Panc1 (cell line): ENCODE measurements around the gene IGFBP4. TPM values are rescaled to one million over a fixed set of nuclear protein-coding genes. Genes with fewer than 3 reads are reported as not detected.

Experiments used
- ATAC-seq: fragments of 200-7000 bp; cut with Tn5 transposase; 2 replicates; pipeline ENCODE4 v1.9.1; 2020; ENCODE audit warnings: mild to moderate bottlenecking, moderate library complexity
- BruUV-seq: library from RNA; stranded (reverse); fragments of 400-500 nt; replicated peaks from 2 replicates; lab custom pipeline; 2021; lab: Mats Ljungman, UMichigan
- CTCF ChIA-PET: fragments of 300-600 bp; sonication (Branson Sonifier 250); formaldehyde crosslinking; loops from one replicate; lab custom pipeline; 2022; ENCODE audit warnings: antibody characterized with exemption; lab: Charles Lee
- POLR2A ChIA-PET: fragments of 300-600 bp; sonication (Branson Sonifier 250); formaldehyde crosslinking; loops from one replicate; lab custom pipeline; 2022; ENCODE audit warnings: antibody characterized with exemption; lab: Charles Lee
- DNase-seq: peaks from one replicate; pipeline ENCODE4 v3.0.0-alpha.2; 2010; ENCODE audit warnings: low read depth, low spot score
- H3K27ac ChIP-seq: 2 replicates; pipeline ENCODE4 v1.5.1; 2011; ENCODE audit warnings: mild to moderate bottlenecking, low read length, inconsistent platforms
- H3K27me3 ChIP-seq: fragments of 200-500 bp; sonication (Bioruptor generic); 2 replicates; pipeline ENCODE4 v1.6.0; 2014; ENCODE audit warnings: low read length, inconsistent platforms; ENCODE audit not compliant: control insufficient read depth, insufficient read depth
- H3K36me3 ChIP-seq: fragments of 200-500 bp; sonication (Bioruptor generic); 2 replicates; pipeline ENCODE4 v1.5.1; 2014; ENCODE audit warnings: inconsistent platforms, mild to moderate bottlenecking, low read length, moderate library complexity; ENCODE audit not compliant: control insufficient read depth, insufficient read depth
- H3K4me1 ChIP-seq: 2 replicates; pipeline ENCODE4 v1.5.1; 2011; ENCODE audit warnings: inconsistent platforms, mild to moderate bottlenecking, low read length, moderate library complexity; ENCODE audit not compliant: control insufficient read depth, insufficient read depth
- H3K4me3 ChIP-seq, 2 experiments: 2 replicates each; pipeline ENCODE4 v1.5.1; 2011 to 2012; ENCODE audit warnings: low read depth in 2 of 2, low read length in 2 of 2, mild to moderate bottlenecking in 2 of 2, inconsistent platforms in 1 of 2, moderate library complexity in 1 of 2
- H3K9me3 ChIP-seq: fragments of 200-500 bp; sonication (Bioruptor generic); 2 replicates; pipeline ENCODE4 v1.5.1; 2014; ENCODE audit warnings: low read depth, mild to moderate bottlenecking, inconsistent platforms, low read length, moderate library complexity; ENCODE audit not compliant: control insufficient read depth, insufficient read depth
- POLR2AphosphoS5 ChIP-seq: IDR thresholded peaks from 2 replicates; pipeline ENCODE4 v1.6.1; 2012; ENCODE audit warnings: mild to moderate bottlenecking, low read depth, low read length, moderate library complexity
- SIN3A ChIP-seq: IDR thresholded peaks from 2 replicates; pipeline ENCODE4 v1.6.1; 2012; ENCODE audit warnings: low read depth, mild to moderate bottlenecking, low read length, moderate library complexity, borderline replicate concordance; ENCODE audit not compliant: insufficient read depth
- TCF7L2 ChIP-seq: IDR thresholded peaks from 2 replicates; pipeline ENCODE4 v1.6.1; 2011; ENCODE audit warnings: mild to moderate bottlenecking, low read depth, low read length, inconsistent platforms
- in situ Hi-C: cut with HindIII; loops from 2 replicates; pipeline ENCODE4 v1.10.0; 2016; ENCODE audit warnings: low sequenced_read_pairs, low pct_unique_long_range_greater_than_20kb
- intact Hi-C: fragments of 100-400 bp; cut with micrococcal nuclease; formaldehyde crosslinking; loops from one replicate; pipeline ENCODE4 v1.10.0; 2022; ENCODE audit not compliant: unreplicated experiment
- total RNA-seq: library from RNA; stranded (reverse); gene quantifications from one replicate; pipeline ENCODE4 v1.2.1, GENCODE V29; 2021; ENCODE audit not compliant: unreplicated experiment
- TF ChIP-seq, protein P1 (sequence below): fragments of 450-650 bp; IDR thresholded peaks from 2 replicates; pipeline ENCODE4 v1.5.1; 2017; ENCODE audit warnings: mild to moderate bottlenecking
- TF ChIP-seq, protein P2 (sequence below), 2 experiments: IDR thresholded peaks; 2 replicates each; pipeline ENCODE4 v1.6.1; 2011 to 2012; ENCODE audit warnings: low read depth in 2 of 2, control low read depth in 1 of 2, low read length in 1 of 2, mild to moderate bottlenecking in 1 of 2, moderate library complexity in 1 of 2; ENCODE audit not compliant: insufficient read depth in 1 of 2

Gene IGFBP4
- total RNA-seq, 1 experiment from 2014 or later = 27.1 TPM

DNA sequence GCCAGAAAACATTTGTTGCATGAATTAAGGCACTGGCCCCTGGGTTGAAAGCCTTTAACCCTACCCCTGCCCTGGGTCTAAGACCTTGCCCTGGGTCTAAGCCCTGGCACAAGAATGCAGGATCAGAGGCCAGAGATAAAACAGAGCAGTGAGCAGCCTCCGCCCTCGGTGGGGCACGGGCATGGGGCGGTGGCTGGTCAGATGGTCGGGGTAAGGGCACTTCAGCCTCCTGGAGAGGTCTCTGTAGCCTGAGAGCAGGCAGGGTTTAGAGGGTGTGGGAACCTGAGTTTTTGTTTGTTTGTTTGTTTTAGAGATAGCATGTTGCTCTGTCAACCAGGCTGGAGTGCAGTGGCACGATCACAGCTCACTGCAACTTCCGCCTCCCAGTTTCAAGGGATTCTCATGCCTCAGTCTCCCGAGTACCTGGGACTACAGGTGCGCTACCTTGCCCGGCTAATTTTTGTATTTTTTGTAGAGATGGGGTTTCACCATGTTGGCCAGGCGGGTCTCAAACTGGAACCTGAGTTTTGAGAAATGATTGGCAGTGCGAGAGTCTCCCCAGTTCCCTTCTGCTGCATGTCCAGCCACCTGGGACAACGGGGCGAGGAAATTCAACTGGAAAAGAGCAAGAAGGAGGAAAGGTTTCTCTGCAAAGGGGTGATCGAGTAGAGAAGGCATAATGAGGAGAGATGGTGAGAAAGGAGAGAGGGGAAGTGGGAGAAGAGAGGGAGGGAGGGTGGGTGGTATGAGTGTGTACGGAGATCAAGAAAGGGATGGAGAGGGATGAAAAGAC is 30.5 kb downstream of the IGFBP4 start:
- H3K4me1 ChIP-seq = no peaks in the 10 kb centered on the region
- DNase-seq (no peak), ATAC-seq (no peak)
- POLR2A ChIA-PET = no interaction called here
- intact Hi-C loops = no loop called here
- TF ChIP-seq, protein P1, sequence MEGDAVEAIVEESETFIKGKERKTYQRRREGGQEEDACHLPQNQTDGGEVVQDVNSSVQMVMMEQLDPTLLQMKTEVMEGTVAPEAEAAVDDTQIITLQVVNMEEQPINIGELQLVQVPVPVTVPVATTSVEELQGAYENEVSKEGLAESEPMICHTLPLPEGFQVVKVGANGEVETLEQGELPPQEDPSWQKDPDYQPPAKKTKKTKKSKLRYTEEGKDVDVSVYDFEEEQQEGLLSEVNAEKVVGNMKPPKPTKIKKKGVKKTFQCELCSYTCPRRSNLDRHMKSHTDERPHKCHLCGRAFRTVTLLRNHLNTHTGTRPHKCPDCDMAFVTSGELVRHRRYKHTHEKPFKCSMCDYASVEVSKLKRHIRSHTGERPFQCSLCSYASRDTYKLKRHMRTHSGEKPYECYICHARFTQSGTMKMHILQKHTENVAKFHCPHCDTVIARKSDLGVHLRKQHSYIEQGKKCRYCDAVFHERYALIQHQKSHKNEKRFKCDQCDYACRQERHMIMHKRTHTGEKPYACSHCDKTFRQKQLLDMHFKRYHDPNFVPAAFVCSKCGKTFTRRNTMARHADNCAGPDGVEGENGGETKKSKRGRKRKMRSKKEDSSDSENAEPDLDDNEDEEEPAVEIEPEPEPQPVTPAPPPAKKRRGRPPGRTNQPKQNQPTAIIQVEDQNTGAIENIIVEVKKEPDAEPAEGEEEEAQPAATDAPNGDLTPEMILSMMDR = no peak
- TF ChIP-seq SIN3A = no peak
- TF ChIP-seq POLR2AphosphoS5 = no peak
- TF ChIP-seq, protein P2, sequence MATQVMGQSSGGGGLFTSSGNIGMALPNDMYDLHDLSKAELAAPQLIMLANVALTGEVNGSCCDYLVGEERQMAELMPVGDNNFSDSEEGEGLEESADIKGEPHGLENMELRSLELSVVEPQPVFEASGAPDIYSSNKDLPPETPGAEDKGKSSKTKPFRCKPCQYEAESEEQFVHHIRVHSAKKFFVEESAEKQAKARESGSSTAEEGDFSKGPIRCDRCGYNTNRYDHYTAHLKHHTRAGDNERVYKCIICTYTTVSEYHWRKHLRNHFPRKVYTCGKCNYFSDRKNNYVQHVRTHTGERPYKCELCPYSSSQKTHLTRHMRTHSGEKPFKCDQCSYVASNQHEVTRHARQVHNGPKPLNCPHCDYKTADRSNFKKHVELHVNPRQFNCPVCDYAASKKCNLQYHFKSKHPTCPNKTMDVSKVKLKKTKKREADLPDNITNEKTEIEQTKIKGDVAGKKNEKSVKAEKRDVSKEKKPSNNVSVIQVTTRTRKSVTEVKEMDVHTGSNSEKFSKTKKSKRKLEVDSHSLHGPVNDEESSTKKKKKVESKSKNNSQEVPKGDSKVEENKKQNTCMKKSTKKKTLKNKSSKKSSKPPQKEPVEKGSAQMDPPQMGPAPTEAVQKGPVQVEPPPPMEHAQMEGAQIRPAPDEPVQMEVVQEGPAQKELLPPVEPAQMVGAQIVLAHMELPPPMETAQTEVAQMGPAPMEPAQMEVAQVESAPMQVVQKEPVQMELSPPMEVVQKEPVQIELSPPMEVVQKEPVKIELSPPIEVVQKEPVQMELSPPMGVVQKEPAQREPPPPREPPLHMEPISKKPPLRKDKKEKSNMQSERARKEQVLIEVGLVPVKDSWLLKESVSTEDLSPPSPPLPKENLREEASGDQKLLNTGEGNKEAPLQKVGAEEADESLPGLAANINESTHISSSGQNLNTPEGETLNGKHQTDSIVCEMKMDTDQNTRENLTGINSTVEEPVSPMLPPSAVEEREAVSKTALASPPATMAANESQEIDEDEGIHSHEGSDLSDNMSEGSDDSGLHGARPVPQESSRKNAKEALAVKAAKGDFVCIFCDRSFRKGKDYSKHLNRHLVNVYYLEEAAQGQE (IDR thresholded peaks at IDR 0.05; ENCODE audit: insufficient read depth in 1 of 2, low read depth in 2 of 2, low read length in 1 of 2) = no peak
- no peak for TF ChIP-seq TCF7L2
- no peaks in the 10 kb centered on the region for H3K27me3 ChIP-seq
- CTCF ChIA-PET = no interaction called here
- H3K9me3 ChIP-seq = no peaks in the 10 kb centered on the region
- H3K27ac ChIP-seq = no peak overlapping the region
- H3K36me3 ChIP-seq = no peaks in the 10 kb centered on the region
- in situ Hi-C loops = no loop called here
- H3K4me3 ChIP-seq = no peak overlapping the region
- no TSS peak for BruUV-seq

GRCh38 chr17:40474419-40475002 is 31.3 kb downstream of the IGFBP4 start:
- H3K4me3 ChIP-seq = no peak overlapping the region
- no peak for DNase-seq
- no peak overlapping the region for H3K27ac ChIP-seq
- no peaks in the 10 kb centered on the region for H3K9me3 ChIP-seq
- intact Hi-C loops = loop anchor here (5.0 kb wide), 1 partner anchor 32 kb away; the partner anchor contains the start of gene IGFBP4
- POLR2A ChIA-PET = interaction anchor here (0.7 kb wide), 1 partner anchor 60 kb away, joined by 6 read pairs; no protein-coding TSS in a partner anchor
- H3K4me1 ChIP-seq = no peaks in the 10 kb centered on the region
- no peak for TF ChIP-seq TCF7L2
- TF ChIP-seq, protein P2 (IDR thresholded peaks at IDR 0.05; ENCODE audit: insufficient read depth in 1 of 2, low read depth in 2 of 2, low read length in 1 of 2) = no peak
- TF ChIP-seq POLR2AphosphoS5 = no peak
- no peak for TF ChIP-seq SIN3A
- TF ChIP-seq, protein P1 = no peak
- ATAC-seq = no peak
- in situ Hi-C loops = no loop called here
- H3K27me3 ChIP-seq = no peaks in the 10 kb centered on the region
- no peaks in the 10 kb centered on the region for H3K36me3 ChIP-seq
- CTCF ChIA-PET = interaction anchor here (0.5 to 0.7 kb wide), 2 partner anchors 105 to 1489 kb away, joined by 3 to 5 read pairs; no protein-coding TSS in a partner anchor
- no TSS peak for BruUV-seq
